ENCODE results near the gene BRPF3. TPM values are rescaled to one million over a fixed set of nuclear protein-coding genes. Genes with fewer than 3 reads are reported as not detected.

Gene BRPF3
- polyA plus RNA-seq, 1 donor from 2014 or later: 10.1 TPM

- H3K27me3 ChIP-seq (ENCODE audit: insufficient read depth, low read depth, low read length): no peaks in the 10 kb centered on the region
- H2AFZ ChIP-seq (ENCODE audit: low read depth, low read length): no peak overlapping the region
- TF ChIP-seq MXI1 (conservative IDR thresholded peaks at IDR 0.05; ENCODE audit: poor library complexity, severe bottlenecking) (no peak), CTCF (IDR thresholded peaks at IDR 0.05; ENCODE audit: poor library complexity, severe bottlenecking) (no peak)
- H3F3A ChIP-seq (ENCODE audit: insufficient read depth, low read length, poor library complexity, severe bottlenecking): no peaks in the 10 kb centered on the region
- peak overlapping the region; percentile 39 for H3K4me3 ChIP-seq (ENCODE audit: low read length)
- H3K9ac ChIP-seq (ENCODE audit: low read length): no peak overlapping the region
- no peak overlapping the region for H3K4me2 ChIP-seq (ENCODE audit: low read length)
- H3K9me2 ChIP-seq (ENCODE audit: insufficient read depth, low read length): no peaks in the 10 kb centered on the region
- peaks cover 36% of the 10 kb centered on the region for H3K36me3 ChIP-seq (ENCODE audit: insufficient read depth, low read length)
- no peaks in the 10 kb centered on the region for H3K9me3 ChIP-seq (ENCODE audit: low read length)
- no peaks in the 10 kb centered on the region for H4K20me1 ChIP-seq (ENCODE audit: insufficient read depth)
- H3K27ac ChIP-seq (ENCODE audit: low read length): no peak overlapping the region
- peaks cover 82% of the 10 kb centered on the region for H3K79me2 ChIP-seq (replicated peaks; ENCODE audit: insufficient read depth, low read length)
These were observed 5.1 kb downstream of the BRPF3 start for GRCh38 chr6:36201612-36202011.

- Histone ChIP-seq H4K20me1 (ENCODE audit: insufficient read depth) (no peaks in the 10 kb centered on the region), H2AFZ (ENCODE audit: low read depth, low read length) (no peak overlapping the region), H3F3A (ENCODE audit: insufficient read depth, low read length, poor library complexity, severe bottlenecking) (no peaks in the 10 kb centered on the region), H3K27ac (ENCODE audit: low read length) (no peak overlapping the region), H3K9me2 (ENCODE audit: insufficient read depth, low read length) (no peaks in the 10 kb centered on the region), H3K27me3 (ENCODE audit: insufficient read depth, low read depth, low read length) (no peaks in the 10 kb centered on the region), H3K36me3 (ENCODE audit: insufficient read depth, low read length) (peaks cover 36% of the 10 kb centered on the region), H3K79me2 (replicated peaks; ENCODE audit: insufficient read depth, low read length) (peaks cover 82% of the 10 kb centered on the region), H3K9me3 (ENCODE audit: low read length) (no peaks in the 10 kb centered on the region), H3K4me3 (ENCODE audit: low read length) (peak overlapping the region; percentile 39), H3K9ac (ENCODE audit: low read length) (no peak overlapping the region), H3K4me2 (ENCODE audit: low read length) (no peak overlapping the region)
- TF ChIP-seq EZH2 (IDR thresholded peaks at IDR 0.05; ENCODE audit: borderline replicate concordance, insufficient read depth, low read length, poor library complexity, severe bottlenecking): no peak
- no peak for TF ChIP-seq RAD21 (conservative IDR thresholded peaks at IDR 0.05)
- TF ChIP-seq CTCF (IDR thresholded peaks at IDR 0.05; ENCODE audit: poor library complexity, severe bottlenecking): no peak
- TF ChIP-seq REST (IDR thresholded peaks at IDR 0.05; ENCODE audit: borderline replicate concordance): no peak
- no peak for TF ChIP-seq SMC3 (conservative IDR thresholded peaks at IDR 0.05; ENCODE audit: poor library complexity)
- TF ChIP-seq EP300 (conservative IDR thresholded peaks at IDR 0.05; ENCODE audit: poor library complexity, severe bottlenecking): no peak
- TF ChIP-seq POLR2AphosphoS5 (IDR thresholded peaks at IDR 0.05): no peak
- TF ChIP-seq TAF1 (IDR thresholded peaks at IDR 0.05; ENCODE audit: low read depth): no peak
- TF ChIP-seq MXI1 (conservative IDR thresholded peaks at IDR 0.05; ENCODE audit: poor library complexity, severe bottlenecking): no peak
These were observed 5.6 kb downstream of the BRPF3 start for GRCh38 chr6:36202101-36202500.
